HCT116 (cell line): ENCODE data around the gene GOLGA7B.

Experiments used
- CTCF ChIP-seq, 3 experiments: fragments of 200-600 bp in 1 of 3; sonication (generic) in 1 of 3; IDR thresholded peaks in 2 of 3; conservative IDR thresholded peaks in 1 of 3; 2 replicates each; pipeline ENCODE4 v1.5.1; 2012 to 2017; ENCODE audit warnings: low read depth in 2 of 3, low read length in 2 of 3, antibody characterized with exemption in 1 of 3, borderline replicate concordance in 1 of 3, control low read depth in 1 of 3, mild to moderate bottlenecking in 1 of 3, mixed read lengths in 1 of 3, mixed run types in 1 of 3, moderate library complexity in 1 of 3; ENCODE audit not compliant: insufficient read depth in 1 of 3
- ELF1 ChIP-seq: IDR thresholded peaks from 2 replicates; pipeline ENCODE4 v1.6.1; 2012; ENCODE audit warnings: low read depth, borderline replicate concordance
- MAX ChIP-seq: IDR thresholded peaks from 2 replicates; pipeline ENCODE4 v1.6.1; 2012
- POLR2AphosphoS5 ChIP-seq: IDR thresholded peaks from 2 replicates; pipeline ENCODE4 v1.6.1; 2011; ENCODE audit warnings: mild to moderate bottlenecking, low read depth, low read length, moderate library complexity
- REST ChIP-seq: IDR thresholded peaks from 2 replicates; pipeline ENCODE4 v1.6.1; 2012; ENCODE audit warnings: low read depth
- SP1 ChIP-seq: IDR thresholded peaks from 2 replicates; pipeline ENCODE4 v1.6.1; 2012; ENCODE audit warnings: low read depth
- TCF7L2 ChIP-seq: IDR thresholded peaks from 2 replicates; pipeline ENCODE4 v1.7.0; 2011; ENCODE audit warnings: borderline replicate concordance, inconsistent platforms; ENCODE audit not compliant: insufficient read depth, insufficient read length; ENCODE audit errors: extremely low read depth
- ZBTB33 ChIP-seq: IDR thresholded peaks from 2 replicates; pipeline ENCODE4 v1.6.1; 2011; ENCODE audit warnings: mild to moderate bottlenecking, low read length, moderate library complexity; ENCODE audit not compliant: insufficient replicate concordance; ENCODE audit errors: extremely low read depth

GRCh38 chr10:97905276-97905675 is 55.6 kb downstream of the GOLGA7B start:
- TF ChIP-seq CTCF (IDR thresholded peaks at IDR 0.05 in 2 of 3, conservative IDR thresholded peaks at IDR 0.05 in 1 of 3; ENCODE audit: borderline replicate concordance in 1 of 3, insufficient read depth in 1 of 3, low read depth in 2 of 3, low read length in 2 of 3) (no peak), ELF1 (no peak), REST (no peak), TCF7L2 (no peak), POLR2AphosphoS5 (no peak), MAX (no peak), ZBTB33 (no peak), SP1 (no peak)
